Measurements from ENCODE around the gene TBL1XR1.

The TBL1XR1 gene

GRCh38 chr3:177197041-177197726 lies at the start of gene TBL1XR1:
Gene TBL1XR1, minus strand, starts transcription at chr3:177197482. Its CDS starts 132,505 bp downstream, at chr3:177064977.
- peak; percentile 95 for DNase-seq

DNA sequence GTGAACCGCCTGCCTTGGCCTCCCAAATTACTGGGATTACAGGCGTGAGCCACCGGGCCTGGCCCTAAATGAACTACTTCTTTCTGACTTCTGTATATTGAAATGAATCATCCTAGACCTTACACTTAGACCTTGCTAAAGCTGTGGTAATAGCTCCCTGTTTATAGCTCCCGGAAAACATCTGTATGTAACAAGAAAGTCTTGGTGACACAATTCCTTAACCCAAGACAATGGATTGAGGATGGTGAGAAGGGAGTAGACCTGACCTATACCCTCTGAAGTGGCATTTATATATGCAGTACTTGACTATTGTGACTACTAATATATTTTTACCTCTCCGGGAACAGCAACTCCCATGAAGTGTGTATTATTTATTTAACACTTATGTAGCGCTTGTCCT lies 48.0 kb upstream of the TBL1XR1 start:
- DNase-seq: no peak

GRCh38 chr3:177244606-177245005 lies 47.3 kb upstream of the TBL1XR1 start:
- DNase-seq: no peak

GRCh38 chr3:177238686-177239216 lies 41.5 kb upstream of the TBL1XR1 start:
- no peak for DNase-seq

DNA sequence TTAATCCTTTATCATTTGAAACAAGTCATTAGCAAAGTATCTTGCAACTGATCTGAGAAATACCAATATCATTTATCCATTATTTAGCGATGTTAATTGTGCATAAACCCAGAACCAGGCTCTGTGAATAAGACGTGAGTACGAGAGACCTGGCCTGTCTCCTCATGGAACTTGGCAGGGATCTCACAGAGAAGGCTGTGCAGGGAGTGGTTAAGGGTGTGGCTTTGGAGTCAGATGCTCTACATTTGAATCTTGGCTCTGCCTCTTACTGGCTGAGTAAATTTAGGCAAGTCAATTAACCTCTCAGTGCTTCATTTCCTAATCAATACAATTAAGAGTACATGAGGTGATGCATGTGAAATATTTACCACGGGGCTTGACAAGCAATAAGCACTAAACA lies 39.9 kb upstream of the TBL1XR1 start:
- DNase-seq: no peak

DNA sequence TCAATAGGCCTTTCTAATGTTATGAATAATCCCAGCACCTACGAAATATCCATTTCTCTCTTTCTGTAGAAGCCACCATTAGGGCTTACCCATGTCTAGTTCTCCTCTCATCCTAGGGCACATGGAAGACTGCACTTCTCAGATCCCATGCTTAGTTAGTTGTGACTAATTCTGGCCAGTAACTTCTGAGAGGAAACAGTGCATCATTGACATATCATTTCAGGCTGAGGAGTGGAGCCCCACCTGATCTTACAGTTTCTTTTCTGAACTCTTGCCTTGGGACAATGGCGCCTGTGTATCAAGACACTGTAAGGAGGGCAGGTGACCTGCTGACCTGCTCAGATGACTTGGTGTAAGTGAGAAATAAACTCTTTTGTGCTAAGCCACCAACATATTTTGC lies 39.4 kb upstream of the TBL1XR1 start:
- no peak for DNase-seq

DNA sequence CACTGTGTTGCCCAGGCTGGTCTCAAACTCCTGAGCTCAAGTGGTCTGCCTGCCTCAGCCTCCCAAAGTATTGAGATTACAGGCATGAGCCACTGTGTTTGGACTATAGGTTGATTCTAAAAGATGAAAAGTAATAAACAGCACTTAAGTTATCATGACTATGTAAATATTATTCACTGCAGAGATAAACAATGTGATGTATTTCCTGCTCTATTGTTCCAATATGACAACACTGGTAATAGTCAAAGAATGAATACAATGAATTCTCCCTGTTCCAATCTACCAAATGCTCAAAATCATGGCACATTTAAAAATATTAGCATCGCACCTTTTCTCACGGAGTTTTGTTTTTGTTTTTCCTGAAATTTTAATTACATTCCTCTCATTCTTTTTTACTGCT lies 36.8 kb upstream of the TBL1XR1 start:
- DNase-seq: no peak

GRCh38 chr3:177231242-177231641 lies 34.0 kb upstream of the TBL1XR1 start:
- no peak for DNase-seq

DNA sequence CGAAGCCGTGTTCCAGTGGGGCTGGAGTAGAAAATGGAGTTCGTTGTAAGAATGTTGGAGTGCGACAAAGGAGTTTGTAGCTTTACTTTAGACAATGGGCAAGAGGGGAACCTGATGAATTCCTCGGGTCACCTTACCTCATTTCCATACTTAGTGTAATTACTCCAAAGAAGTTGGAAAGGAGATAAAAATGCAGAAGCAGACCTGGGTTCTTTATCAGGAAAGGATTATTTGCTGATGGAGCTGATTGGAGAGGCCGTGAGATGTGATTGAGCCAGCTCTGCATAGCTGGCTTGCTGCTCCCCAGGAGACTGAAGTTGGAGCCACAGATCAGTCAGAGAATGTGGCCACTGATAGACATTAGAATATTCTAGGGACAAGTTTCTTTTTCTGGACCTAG lies 33.4 kb upstream of the TBL1XR1 start:
- DNase-seq: no peak

DNA sequence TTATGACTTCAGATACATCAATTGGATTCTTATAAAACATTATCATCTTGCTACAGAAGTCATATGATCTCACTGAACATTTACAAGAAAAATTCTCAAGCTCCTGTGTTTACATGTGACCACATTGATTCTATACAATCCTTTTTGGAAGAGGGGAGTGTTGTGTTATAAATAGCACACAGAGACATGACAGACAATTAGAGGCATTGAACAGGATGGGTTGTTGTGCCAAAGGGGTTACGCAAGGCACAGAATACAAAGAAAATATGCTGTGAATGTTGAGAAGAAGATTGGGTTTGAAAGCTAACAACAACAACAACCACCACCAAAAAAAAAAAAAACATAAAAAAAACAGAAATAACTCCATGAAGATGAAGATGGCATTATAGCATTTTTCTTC lies 32.5 kb upstream of the TBL1XR1 start:
- no peak for DNase-seq

GRCh38 chr3:177228601-177229190 lies 31.4 kb upstream of the TBL1XR1 start:
- DNase-seq: no peak

DNA sequence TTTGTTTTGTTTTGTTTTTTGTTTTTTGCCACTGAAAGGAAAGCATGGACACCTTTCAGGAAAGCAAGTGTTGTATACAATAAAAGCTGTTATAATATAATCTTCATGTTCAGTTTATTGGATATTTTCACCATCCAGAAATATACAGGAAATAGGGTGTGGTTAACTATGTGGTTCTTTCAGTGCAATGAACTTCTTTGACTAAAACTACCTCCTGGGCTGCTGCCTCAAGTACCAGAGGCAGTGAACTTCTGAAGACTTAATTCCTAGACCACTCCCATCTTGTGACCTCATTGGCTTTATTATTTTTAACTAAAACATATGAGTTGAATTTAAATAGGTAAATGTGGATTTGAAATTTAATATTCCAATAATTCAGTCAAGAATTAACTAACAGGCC lies 27.1 kb upstream of the TBL1XR1 start:
- no peak for DNase-seq

- no peak for DNase-seq
Measured at GRCh38 chr3:177221744-177222143, 24.5 kb upstream of the TBL1XR1 start.

GRCh38 chr3:177220136-177220974 lies 23.1 kb upstream of the TBL1XR1 start:
- DNase-seq: no peak

DNA sequence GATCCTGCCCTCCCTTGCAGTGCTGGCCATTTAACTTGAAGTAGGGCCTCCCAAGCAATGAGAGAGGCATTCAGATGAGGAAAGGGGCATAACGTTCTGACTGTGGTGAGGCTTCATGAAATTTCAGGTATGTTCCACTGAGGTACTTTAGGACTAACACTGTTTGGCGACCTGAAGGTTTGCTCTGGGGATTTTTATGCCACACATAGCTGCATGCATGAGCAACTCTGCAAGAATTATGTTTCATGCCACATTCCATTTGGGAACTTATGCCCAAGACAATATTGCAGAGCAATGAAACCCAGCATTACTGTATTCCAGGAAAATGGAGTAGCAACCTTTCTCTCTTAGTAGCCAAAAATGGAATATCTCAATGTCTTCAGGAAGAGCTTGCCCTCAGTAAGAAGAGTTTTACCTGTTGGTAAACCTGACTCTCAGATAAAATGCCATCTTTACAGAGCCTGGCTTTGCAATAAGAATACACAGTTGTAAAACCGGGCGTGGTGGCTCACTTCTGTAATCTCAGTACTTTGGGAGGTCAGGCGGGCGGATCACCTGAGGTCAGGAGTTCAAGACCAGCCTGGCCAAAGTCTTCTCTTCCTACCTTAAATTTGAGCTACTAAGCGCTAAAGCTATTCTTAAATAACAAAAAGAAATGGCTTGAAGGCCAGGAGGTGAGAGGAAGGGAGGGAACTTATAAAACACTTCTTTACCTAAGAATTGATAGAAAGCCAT lies 16.7 kb upstream of the TBL1XR1 start:
- DNase-seq: no peak

DNA sequence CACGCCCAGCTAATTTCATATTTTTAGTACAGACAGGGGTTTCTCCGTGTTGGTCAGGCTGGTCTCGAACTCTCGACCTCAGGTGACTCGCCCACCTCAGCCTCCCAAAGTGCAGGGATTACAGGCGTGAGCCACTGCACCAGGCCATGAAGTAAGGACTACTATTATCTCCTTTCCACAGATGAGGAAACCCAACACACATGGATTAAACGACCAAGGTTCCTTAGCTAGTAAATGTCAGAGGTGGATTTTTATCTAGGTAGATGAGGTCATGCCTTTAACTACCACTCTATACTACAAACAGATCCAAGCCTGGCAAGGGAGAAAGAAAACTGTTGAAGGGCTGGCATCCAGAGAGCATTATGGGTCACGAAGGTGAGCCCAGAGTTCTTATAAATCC lies 15.5 kb upstream of the TBL1XR1 start:
- no peak for DNase-seq

- DNase-seq: peak; percentile 65
Measured at GRCh38 chr3:177212278-177212610, 15.0 kb upstream of the TBL1XR1 start.

DNA sequence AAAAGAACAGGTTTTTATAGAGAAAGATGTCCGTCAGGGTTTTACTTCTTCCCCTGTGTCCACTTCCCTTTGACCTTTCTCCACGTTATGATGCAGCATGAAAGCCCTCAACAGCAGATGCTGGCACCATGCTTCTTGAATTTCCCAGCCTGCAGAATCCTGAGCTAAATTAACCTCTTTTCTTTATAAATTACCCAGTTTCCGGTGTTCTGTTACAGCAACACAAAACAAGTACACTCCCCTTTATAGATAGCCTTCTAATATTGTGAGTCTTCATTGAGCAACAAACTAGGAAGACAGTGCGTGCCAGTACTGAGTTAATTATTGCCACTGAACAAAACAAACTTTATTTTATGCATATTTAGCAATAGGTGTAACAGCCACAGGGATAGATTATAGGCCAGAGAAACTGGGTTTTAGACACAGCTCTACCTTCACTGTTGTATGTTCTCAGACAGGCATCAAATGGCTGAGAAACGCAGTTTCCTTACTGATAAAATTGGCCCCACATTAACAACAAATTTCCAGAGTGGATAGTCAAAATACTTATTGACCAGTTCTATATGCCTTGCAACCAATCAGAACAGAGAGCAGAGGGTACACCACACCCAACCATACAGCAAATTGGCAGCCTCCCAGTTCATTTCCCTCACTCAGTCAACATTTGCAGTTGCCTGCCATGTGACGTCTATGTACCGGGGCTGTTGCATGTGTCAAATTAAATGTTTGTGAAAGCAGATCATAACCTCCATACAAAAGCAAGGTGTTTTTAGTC lies 14.4 kb upstream of the TBL1XR1 start:
- peak; percentile 83 for DNase-seq

- DNase-seq: no peak
Measured at GRCh38 chr3:177210744-177211502, 13.6 kb upstream of the TBL1XR1 start.

DNA sequence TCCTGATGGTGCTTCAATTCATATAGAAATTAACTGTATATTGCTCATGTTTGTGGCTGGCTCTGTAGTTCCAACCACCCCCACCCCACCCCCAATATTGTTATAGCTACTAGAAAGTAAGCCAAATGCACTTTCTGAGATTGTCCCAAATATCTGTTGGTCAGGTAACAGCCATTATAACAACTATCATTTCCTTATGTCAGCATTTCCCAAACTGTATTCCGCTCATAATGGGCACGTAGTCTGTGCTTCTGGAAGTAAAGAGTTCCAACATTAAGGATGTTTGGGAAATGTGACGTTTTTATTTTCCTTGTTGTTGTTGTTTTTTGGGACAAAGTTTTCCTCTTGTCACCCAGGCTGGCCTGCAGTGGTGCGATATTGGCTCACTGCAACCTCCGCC lies 12.2 kb upstream of the TBL1XR1 start:
- no peak for DNase-seq

DNA sequence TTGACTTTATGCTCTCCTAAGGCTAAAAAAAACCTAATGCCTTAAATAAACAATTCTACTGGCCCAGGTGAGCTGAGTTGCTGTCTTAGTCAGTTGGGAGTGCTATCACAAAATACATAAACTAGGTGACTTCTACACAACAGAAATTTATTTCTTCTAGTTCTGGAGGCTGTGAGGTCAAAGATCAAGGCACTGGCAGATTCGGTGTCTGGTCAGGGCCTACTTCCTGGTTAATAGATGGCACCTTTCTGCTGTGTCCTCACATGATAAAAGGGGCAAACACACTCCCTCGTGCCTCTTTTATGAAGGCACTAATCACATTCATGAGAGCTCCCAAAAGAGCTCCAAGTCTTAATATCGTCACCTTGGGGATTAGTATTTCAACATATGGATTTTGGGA lies 11.5 kb upstream of the TBL1XR1 start:
- DNase-seq: no peak

DNA sequence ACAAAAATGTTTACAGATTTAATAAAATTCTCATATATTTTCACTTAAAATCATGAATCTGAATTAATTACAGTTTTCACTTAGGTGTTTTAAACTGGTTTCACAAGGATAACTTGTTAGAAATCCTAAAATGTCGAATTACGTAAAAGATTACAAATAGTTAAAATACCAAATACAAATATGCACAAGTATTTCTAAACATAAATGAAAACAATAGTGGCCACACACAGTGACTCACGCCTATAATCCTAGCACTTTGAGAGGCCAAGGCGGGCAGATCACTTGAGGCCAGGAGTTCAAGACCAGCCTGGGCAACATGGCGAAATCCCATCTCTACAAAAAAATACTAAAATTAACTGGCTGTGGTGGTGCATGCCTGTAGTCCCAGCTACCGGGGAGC lies 10.9 kb upstream of the TBL1XR1 start:
- DNase-seq: no peak

All from NCI-H1092 (cell line).